ENCODE results near the gene TOGARAM1.

TOGARAM1 gene

GRCh38 chr14:45091710-45092109, 129.7 kb downstream of the TOGARAM1 start:
- no peak for DNase-seq

DNA sequence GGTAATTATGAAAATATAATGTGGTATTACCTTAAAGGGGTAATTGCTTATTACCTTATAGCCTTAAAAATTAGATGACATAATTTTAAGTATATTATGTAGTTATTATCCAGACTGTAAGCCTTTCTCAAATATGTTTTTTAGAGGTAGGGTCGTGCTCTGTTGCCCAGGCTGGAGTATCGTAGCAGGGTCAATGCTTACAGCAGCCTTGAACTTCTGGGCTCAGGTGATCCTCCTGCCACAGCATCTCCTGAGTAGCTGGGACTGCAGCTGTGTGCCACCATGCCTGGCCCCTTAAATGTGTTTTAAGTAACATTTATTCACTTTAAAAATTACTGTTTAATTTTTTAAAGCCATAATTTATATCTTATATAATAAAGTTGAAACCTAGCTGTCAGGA, 132.3 kb downstream of the TOGARAM1 start:
- no peak for DNase-seq

GRCh38 chr14:45095143-45095542, 133.2 kb downstream of the TOGARAM1 start:
- no peak for DNase-seq

DNA sequence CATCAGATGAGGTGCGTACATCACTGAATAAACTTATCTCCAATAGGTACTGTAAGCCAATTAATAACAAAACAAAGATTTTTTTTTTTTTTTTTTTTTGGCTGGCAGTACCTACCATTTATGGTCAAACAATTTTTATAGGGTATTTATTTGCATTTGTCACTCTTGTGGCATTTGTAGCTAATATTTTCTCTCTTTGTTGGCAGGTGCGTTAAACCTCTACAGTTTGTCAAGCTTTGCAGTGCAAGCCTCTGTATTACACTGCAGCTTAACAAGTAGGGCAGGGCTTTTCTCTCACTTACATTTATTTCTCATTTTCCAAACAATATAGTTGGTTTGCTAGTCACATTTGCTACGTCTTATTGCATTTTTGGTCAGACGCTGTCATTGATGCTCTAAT, 134.2 kb downstream of the TOGARAM1 start:
- DNase-seq: no peak

DNA sequence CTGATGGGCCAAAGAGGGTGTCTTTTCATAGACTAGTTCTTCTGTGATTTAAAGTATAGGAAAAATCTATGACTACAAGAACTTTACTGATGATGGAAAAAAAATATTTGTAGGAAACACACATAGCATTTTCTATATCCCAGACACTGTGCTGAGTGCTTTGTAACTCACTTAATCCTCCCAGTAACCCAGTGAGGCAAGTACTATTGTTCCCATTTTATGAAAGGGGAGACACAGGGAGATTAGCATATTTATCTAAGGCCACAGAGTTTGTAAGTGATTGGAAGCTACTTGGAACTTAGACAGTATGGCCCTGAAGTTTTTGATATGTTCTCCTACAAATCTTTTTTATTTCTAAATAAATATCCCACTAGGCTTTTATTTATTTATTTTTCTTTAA, 141.8 kb downstream of the TOGARAM1 start:
- no peak for DNase-seq

GRCh38 chr14:45104561-45104960, 142.6 kb downstream of the TOGARAM1 start:
- no peak for DNase-seq

DNA sequence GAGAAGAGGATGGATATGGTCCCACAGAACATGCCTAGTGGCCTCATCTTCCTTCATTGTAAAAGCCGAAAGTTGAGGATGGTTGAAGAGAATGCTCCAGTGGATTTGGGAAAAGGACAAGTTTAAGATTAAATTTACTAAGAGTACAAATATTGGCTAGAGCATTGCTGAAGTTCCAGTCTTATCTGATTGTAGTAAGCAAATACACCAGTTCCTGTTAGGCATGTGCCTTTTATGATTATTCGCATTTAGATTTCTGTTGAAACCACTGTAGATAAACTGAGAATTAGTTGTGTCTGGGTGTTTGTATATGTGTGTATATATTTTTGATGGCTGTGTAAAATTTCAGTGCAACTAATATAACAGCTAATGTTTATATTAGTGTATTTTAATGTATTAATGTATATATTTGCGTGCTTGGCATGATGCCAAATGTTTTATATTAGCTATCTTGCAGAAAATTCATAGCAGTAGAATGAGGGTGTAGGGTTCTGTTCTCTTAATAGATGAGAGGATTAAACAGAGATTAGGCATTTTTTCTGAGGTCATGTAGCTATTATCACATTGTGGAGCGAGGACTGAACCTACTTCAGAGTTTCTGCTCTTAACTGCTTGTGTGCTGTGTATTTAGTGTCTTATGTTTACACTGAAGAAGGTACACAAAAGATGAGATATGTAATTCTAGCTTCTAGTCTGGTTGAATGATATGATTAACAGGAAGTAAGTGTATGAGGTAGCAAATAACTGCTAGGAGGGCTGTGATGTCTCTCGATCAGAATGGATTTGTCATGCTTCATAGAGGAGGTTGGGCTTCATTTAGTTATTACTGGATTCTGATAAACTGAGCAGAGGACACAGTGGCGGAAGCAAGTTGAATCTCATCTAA, 151.1 kb downstream of the TOGARAM1 start:
- DNase-seq: no peak

GRCh38 chr14:45114327-45114726, 152.3 kb downstream of the TOGARAM1 start:
- no peak for DNase-seq

GRCh38 chr14:45118594-45118993, 156.6 kb downstream of the TOGARAM1 start:
- no peak for DNase-seq

DNA sequence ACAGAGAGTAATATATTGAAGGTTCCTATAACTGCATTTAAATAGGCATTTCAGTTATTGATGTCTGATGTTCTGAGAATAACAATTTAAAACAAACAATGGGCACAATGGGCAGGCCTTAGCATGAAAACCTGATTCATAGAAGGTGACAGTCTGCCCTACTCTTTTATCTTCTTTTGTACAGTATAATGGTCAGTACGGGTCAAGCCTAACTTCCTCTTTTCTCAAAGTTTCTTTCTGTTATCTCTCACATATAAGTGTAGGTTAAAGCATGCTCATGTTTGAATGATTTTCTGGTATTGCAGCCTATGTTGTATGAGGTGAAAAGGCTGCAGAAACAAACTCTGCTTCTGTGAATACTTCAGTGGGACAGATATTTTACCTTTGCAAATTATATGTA, 158.1 kb downstream of the TOGARAM1 start:
- DNase-seq: no peak

DNA sequence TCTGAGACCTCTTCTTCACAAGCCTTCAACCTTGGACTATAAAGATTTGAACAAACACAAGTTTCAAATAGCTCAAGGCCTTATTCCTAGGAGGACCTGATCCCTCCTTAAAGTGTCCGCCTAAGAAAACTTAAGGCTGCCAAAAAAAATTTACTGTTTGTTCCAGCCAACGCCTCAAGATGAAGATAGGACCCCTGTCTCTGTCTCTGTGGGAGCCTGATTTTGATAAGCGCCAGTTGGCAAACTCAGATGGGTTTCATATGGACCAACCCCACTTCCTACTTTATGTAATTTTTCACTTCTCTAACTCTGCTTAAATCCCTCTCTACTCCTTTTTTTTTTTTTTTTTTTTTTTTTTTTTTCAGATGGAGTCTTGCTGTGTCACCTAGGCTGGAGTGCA, 161.3 kb downstream of the TOGARAM1 start:
- DNase-seq: no peak

Data from amygdala (tissue), 56 donors.